Duodenal mucosa (tissue), 2 donors: ENCODE measurements around the gene ANKRD16.
"Not testable (repeated sequence)": the region's sequence is repeated elsewhere in the genome, so short reads cannot be mapped to it uniquely, and the experiment has no call there.

Source experiments
- H3K27ac ChIP-seq: one replicate; pipeline ENCODE4 v1.7.0; 2013; ENCODE audit warnings: low read depth, low read length
- H3K27me3 ChIP-seq, 2 donors: one replicate each; pipeline ENCODE4 v1.7.0; 2013; ENCODE audit warnings: low read length in 2 of 2, control low read depth in 1 of 2; ENCODE audit not compliant: insufficient read depth in 2 of 2, control insufficient read depth in 1 of 2
- H3K36me3 ChIP-seq, 2 donors: one replicate each; pipeline ENCODE4 v1.7.0; 2013; ENCODE audit warnings: low read length in 2 of 2, control low read depth in 1 of 2; ENCODE audit not compliant: insufficient read depth in 2 of 2, control insufficient read depth in 1 of 2
- H3K4me1 ChIP-seq, 2 donors: one replicate each; pipeline ENCODE4 v1.7.0; 2013; ENCODE audit warnings: low read length in 2 of 2, control low read depth in 1 of 2; ENCODE audit not compliant: insufficient read depth in 2 of 2, control insufficient read depth in 1 of 2
- H3K4me3 ChIP-seq, 2 donors: one replicate each; pipeline ENCODE4 v1.7.0; 2013; ENCODE audit warnings: low read length in 2 of 2, low read depth in 1 of 2
- H3K9ac ChIP-seq, 2 donors: one replicate each; pipeline ENCODE4 v1.7.0; 2013; ENCODE audit warnings: low read length in 2 of 2, low read depth in 1 of 2
- H3K9me3 ChIP-seq, 2 donors: one replicate each; pipeline ENCODE4 v1.7.0; 2013; ENCODE audit warnings: low read length in 2 of 2, control low read depth in 1 of 2; ENCODE audit not compliant: control insufficient read depth in 1 of 2

Gene ANKRD16

DNA sequence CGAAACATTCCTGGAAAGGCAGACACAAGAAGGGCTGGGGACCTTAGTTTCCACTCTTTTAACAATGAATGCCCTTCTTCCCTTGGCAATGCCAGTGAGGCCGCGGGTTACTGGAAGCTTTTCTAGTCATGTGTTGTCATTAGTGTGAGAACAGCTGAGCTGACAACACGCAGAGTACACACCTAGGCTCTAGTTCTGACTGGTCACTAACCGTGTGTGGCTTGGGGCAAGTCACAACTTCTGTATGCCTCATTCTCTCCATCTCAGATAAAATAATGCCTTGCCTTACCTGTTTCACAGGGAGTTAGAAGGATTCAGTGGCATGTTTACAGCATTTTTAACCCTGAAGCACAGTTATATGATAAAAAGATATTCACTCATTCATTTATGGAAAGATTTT, 32.1 kb upstream of the ANKRD16 start:
- H3K36me3 ChIP-seq = peaks cover 64 to 95% of the 10 kb centered on the region in 2 donors
- H3K27me3 ChIP-seq = no peaks in the 10 kb centered on the region
- H3K4me3 ChIP-seq = no peak overlapping the region

DNA sequence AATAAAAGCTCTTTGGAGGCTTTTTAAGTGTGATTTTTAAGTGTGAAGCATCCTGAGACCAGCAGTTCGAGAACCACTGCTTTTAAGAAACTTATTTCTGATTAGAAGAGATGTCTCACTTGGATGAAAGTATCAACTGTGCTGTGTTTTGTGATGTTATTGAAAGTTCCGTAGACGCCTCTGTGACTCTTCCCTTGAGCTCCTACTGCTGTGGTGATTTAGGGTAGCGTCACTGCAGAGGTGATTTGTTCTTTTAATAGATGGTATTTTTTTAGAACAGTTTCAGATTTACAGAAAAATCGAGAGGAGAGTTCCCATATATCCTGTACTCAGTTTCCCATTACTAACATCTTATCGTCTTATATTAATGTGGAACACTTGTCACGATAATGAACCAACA, 29.9 kb upstream of the ANKRD16 start:
- no peak overlapping the region for H3K27ac ChIP-seq
- H3K36me3 ChIP-seq = peaks cover 72 to 98% of the 10 kb centered on the region in 2 donors
- H3K9me3 ChIP-seq = no peaks in the 10 kb centered on the region
- H3K9ac ChIP-seq = no peak overlapping the region
- no peaks in the 10 kb centered on the region for H3K27me3 ChIP-seq
- H3K4me3 ChIP-seq = no peak overlapping the region
- H3K4me1 ChIP-seq = no peaks in the 10 kb centered on the region

More for the DNA sequence above, 32.1 kb upstream of the ANKRD16 start:
- H3K9ac ChIP-seq = no peak overlapping the region
- H3K27ac ChIP-seq = no peak overlapping the region
- no peaks in the 10 kb centered on the region for H3K9me3 ChIP-seq
- H3K4me1 ChIP-seq = no peaks in the 10 kb centered on the region

DNA sequence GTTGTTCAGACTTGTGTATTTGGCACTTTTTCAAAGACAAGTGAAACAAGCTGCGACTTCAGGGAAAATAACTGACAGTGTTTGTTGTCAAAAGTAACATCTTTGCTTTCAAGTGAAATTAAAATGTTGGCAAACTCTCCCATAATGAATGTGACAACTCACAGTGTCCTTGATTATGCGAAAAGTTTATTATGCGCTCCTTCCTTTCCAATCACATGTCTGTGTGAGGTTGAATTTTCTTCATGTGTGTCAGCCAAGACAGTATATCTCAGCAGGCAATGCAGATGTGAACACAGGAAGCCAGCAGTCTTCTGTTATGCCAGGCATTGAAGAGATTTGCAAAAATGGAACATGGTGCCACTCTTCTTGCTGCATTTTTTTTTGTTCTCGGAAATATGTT, 29.1 kb upstream of the ANKRD16 start:
- Histone ChIP-seq H3K9me3 (no peaks in the 10 kb centered on the region), H3K9ac (no peak overlapping the region), H3K36me3 (peaks cover 71 to 98% of the 10 kb centered on the region in 2 donors), H3K4me1 (no peaks in the 10 kb centered on the region), H3K27ac (no peak overlapping the region), H3K27me3 (no peaks in the 10 kb centered on the region), H3K4me3 (no peak overlapping the region)

DNA sequence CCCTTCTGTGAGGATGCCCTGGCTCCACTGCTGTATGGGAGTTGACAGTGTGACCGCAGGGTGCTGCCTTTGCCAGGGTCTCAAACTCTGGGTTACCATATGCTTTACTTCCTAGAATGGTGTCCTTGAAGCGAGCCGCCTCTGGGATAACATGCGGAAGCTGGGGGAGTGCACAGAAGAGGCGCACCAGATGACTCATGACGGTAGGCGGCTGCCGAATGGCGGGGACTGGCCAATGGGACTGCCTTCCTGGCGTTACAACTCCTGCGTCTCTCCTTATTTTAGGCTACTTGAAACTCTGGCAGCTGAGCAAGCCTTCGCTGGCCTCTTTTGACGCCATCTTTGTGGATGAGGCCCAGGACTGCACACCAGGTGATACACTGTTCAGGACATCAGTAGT, 27.6 kb upstream of the ANKRD16 start:
- Histone ChIP-seq H3K4me3 (no peak overlapping the region), H3K27me3 (no peaks in the 10 kb centered on the region), H3K9me3 (no peaks in the 10 kb centered on the region), H3K27ac (no peak overlapping the region), H3K9ac (no peak overlapping the region), H3K36me3 (peaks cover 77 to 97% of the 10 kb centered on the region in 2 donors), H3K4me1 (no peaks in the 10 kb centered on the region)

DNA sequence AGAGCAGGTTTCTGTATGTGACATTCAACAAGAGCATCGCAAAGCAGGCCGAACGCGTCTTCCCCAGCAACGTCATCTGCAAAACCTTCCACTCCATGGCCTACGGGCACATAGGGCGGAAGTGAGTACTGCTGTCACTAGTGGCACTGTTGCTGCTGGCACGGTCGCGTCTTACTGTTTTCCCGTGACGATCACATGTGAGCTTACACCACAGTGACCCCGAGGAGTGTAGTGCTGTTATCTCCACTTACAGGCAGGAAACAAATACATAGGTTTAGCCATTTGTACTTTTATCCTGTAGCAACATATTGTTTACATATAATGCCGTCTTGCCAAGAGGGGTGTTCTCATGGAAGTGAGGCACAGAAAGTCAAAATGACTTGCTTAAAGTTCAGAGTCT, 25.8 kb upstream of the ANKRD16 start:
- Histone ChIP-seq H3K36me3 (peaks cover 76 to 94% of the 10 kb centered on the region in 2 donors), H3K9me3 (no peaks in the 10 kb centered on the region), H3K4me3 (no peak overlapping the region), H3K27me3 (no peaks in the 10 kb centered on the region), H3K4me1 (no peaks in the 10 kb centered on the region), H3K27ac (no peak overlapping the region), H3K9ac (no peak overlapping the region)

DNA sequence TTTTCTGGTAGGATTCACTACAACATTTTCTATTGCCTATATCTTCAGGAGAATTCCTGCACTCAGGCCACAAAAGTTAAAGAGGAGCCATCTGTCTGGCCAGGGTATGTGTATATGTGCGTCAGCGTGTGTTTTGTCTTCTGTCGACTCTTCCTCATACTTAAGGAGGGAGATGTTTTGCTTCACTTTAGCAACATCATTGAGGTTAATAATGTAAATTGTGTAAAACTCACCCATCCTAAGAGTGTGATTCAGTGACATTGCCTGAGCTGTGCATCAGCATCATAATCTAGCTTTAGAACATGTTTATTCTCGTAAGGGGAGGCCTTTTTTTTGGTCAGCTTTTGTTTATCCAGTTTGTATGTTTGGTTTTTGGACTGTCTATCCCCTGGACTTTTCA, 24.0 kb upstream of the ANKRD16 start:
- Histone ChIP-seq H3K27ac (no peak overlapping the region), H3K36me3 (peaks cover 79 to 96% of the 10 kb centered on the region in 2 donors)

GRCh38 chr10:5911670-5912069, 22.0 kb upstream of the ANKRD16 start:
- no peaks in the 10 kb centered on the region for H3K27me3 ChIP-seq
- H3K9me3 ChIP-seq = no peaks in the 10 kb centered on the region
- H3K4me3 ChIP-seq = no peak overlapping the region
- H3K4me1 ChIP-seq = no peaks in the 10 kb centered on the region
- no peak overlapping the region for H3K9ac ChIP-seq
- peaks cover 61 to 86% of the 10 kb centered on the region in 2 donors for H3K36me3 ChIP-seq
- H3K27ac ChIP-seq = no peak overlapping the region

More for the DNA sequence above, 24.0 kb upstream of the ANKRD16 start:
- Histone ChIP-seq H3K9me3 (no peaks in the 10 kb centered on the region), H3K4me1 (no peaks in the 10 kb centered on the region), H3K27me3 (no peaks in the 10 kb centered on the region), H3K4me3 (no peak overlapping the region), H3K9ac (no peak overlapping the region)

GRCh38 chr10:5910323-5911100, 20.8 kb upstream of the ANKRD16 start:
- Histone ChIP-seq H3K27me3 (no peaks in the 10 kb centered on the region), H3K4me3 (no peak overlapping the region), H3K4me1 (peaks cover 8 to 10% of the 10 kb centered on the region in 2 donors), H3K9me3 (no peaks in the 10 kb centered on the region), H3K9ac (no peak overlapping the region), H3K27ac (no peak overlapping the region), H3K36me3 (peaks cover 59 to 83% of the 10 kb centered on the region in 2 donors)

DNA sequence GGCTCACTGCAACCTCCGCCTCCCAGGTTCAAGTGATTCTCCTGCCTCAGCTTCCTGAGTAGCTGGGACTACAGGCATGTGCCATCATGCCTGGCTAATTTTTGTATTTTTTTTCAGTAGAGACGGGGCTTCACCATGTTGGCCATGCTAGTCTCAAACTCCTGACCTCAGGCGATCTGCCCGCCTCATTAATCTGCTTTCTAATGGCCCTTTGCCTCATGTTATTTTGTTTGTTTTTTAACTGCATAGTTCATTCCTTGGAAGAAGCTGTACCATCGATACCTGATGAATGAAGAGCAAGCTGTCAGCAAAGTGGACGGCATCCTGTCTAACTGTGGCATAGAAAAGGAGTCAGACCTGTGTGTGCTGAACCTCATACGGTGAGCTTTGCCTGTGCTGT, 19.0 kb upstream of the ANKRD16 start:
- H3K9me3 ChIP-seq, H3K27me3 ChIP-seq, H3K9ac ChIP-seq, H3K27ac ChIP-seq, H3K4me3 ChIP-seq: not testable (repeated sequence)
- H3K4me1 ChIP-seq = peaks cover 8 to 15% of the 10 kb centered on the region in 2 donors
- peaks cover 43 to 65% of the 10 kb centered on the region in 2 donors for H3K36me3 ChIP-seq

DNA sequence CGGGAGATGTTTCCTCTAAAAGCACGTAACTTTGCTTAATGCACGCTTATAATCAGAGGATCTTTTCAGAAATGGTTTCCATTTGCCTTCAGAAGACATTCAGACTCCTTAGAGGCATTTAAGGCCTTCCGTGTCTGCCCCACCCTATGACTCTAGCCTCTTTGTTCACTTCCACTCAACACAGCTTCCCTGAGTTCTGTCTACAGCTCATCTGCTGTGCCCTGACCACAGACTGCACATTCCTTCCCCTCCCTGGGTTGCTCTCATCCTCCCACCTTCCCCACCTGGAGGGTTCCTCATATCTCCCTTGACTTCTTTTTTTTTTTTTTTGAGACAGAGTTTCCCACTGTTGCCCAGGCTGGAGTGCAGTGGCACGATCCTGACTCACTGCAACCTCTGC, 17.0 kb upstream of the ANKRD16 start:
- no peaks in the 10 kb centered on the region for H3K27me3 ChIP-seq
- H3K27ac ChIP-seq = no peak overlapping the region
- H3K4me1 ChIP-seq = peaks cover 8 to 15% of the 10 kb centered on the region in 2 donors
- no peak overlapping the region for H3K9ac ChIP-seq
- H3K36me3 ChIP-seq = peaks cover 30 to 48% of the 10 kb centered on the region in 2 donors
- H3K4me3 ChIP-seq = peak overlapping the region in 1 of 2 donors; percentile 28
- H3K9me3 ChIP-seq = no peaks in the 10 kb centered on the region
